H1 (cell line): ENCODE data around the gene RSBN1. TPM values are rescaled to one million over a fixed set of nuclear protein-coding genes. Genes with fewer than 3 reads are reported as not detected.

Experiments
- CTCF ChIA-PET: fragments of 300-600 bp; sonication (Branson Sonifier 250); formaldehyde crosslinking; loops from one replicate; lab custom pipeline; 2021; ENCODE audit not compliant: partially characterized antibody; lab: Charles Lee
- POLR2A ChIA-PET: fragments of 300-600 bp; sonication (Branson Sonifier 250); formaldehyde crosslinking; loops from one replicate; lab custom pipeline; 2021; ENCODE audit warnings: inconsistent platforms; ENCODE audit not compliant: partially characterized antibody; lab: Charles Lee
- DNase-seq, 2 experiments: peaks; one replicate each; pipeline versions ENCODE4 v3.0.0 to v3.0.0-alpha.2; 2010 to 2022; ENCODE audit warnings: low spot score in 2 of 2, low read depth in 1 of 2, mixed read lengths in 1 of 2
- FAIRE-seq: peaks from 2 replicates; lab custom pipeline; 2011; peaks lifted over from hg19 to GRCh38; lab: Jason Lieb, UNC
- H2AFZ ChIP-seq: 2 replicates; pipeline ENCODE4 v1.8.1; 2012; ENCODE audit warnings: low read length, inconsistent platforms
- H2AK5ac ChIP-seq: 2 replicates; pipeline ENCODE4 v1.6.1; 2013; ENCODE audit warnings: low read depth, low read length
- H2BK120ac ChIP-seq: replicated peaks from 2 replicates; pipeline ENCODE3; 2013; ENCODE audit warnings: low read depth, low read length, inconsistent platforms
- H2BK12ac ChIP-seq: 2 replicates; pipeline ENCODE4 v1.6.1; 2013; ENCODE audit warnings: low read depth, low read length
- H2BK15ac ChIP-seq: 2 replicates; pipeline ENCODE4 v1.6.1; 2013; ENCODE audit warnings: low read length
- H2BK20ac ChIP-seq: 2 replicates; pipeline ENCODE4 v1.6.1; 2013; ENCODE audit warnings: low read length
- H2BK5ac ChIP-seq: 2 replicates; pipeline ENCODE4 v1.6.1; 2013; ENCODE audit warnings: low read depth, low read length
- H3K14ac ChIP-seq: 2 replicates; pipeline ENCODE4 v1.6.1; 2013; ENCODE audit warnings: inconsistent platforms; ENCODE audit not compliant: insufficient read length
- H3K18ac ChIP-seq: 2 replicates; pipeline ENCODE4 v1.6.1; 2013; ENCODE audit warnings: low read length; ENCODE audit errors: extremely low read depth
- H3K23ac ChIP-seq: 2 replicates; pipeline ENCODE4 v1.6.1; 2013; ENCODE audit warnings: inconsistent platforms; ENCODE audit not compliant: insufficient read length
- H3K23me2 ChIP-seq: 2 replicates; pipeline ENCODE4 v1.6.1; 2013; ENCODE audit warnings: low read depth, low read length
- H3K27ac ChIP-seq: 2 replicates; pipeline ENCODE4 v1.6.1; 2011; ENCODE audit warnings: low read depth, low read length, inconsistent platforms
- H3K27me3 ChIP-seq, 4 experiments: replicated peaks in 1 of 4; 1 replicate in 1 of 4; 2 replicates in 3 of 4; pipeline versions ENCODE4 v1.6.1 to v1.8.1; 2011 to 2013; ENCODE audit warnings: low read length in 3 of 4, mild to moderate bottlenecking in 3 of 4, inconsistent platforms in 2 of 4, mixed read lengths in 2 of 4, moderate library complexity in 1 of 4; ENCODE audit not compliant: control insufficient read depth in 3 of 4, insufficient read depth in 3 of 4; ENCODE audit errors: extremely low read depth in 1 of 4
- H3K36me3 ChIP-seq, 4 experiments: 2 replicates each; pipeline versions ENCODE4 v1.6.1 to v1.8.1; 2011 to 2013; ENCODE audit warnings: mild to moderate bottlenecking in 4 of 4, low read length in 3 of 4, moderate library complexity in 2 of 4, control low read depth in 1 of 4, inconsistent platforms in 1 of 4; ENCODE audit not compliant: insufficient read depth in 4 of 4, control insufficient read depth in 2 of 4
- H3K4ac ChIP-seq: replicated peaks from 2 replicates; pipeline ENCODE3; 2013; ENCODE audit warnings: low read length, low read depth, mixed read lengths, inconsistent platforms; ENCODE audit not compliant: insufficient read length
- H3K4me1 ChIP-seq, 4 experiments: replicated peaks in 1 of 4; 1 replicate in 1 of 4; 2 replicates in 3 of 4; pipeline versions ENCODE4 v1.6.1 to v1.8.1; 2011 to 2013; ENCODE audit warnings: low read length in 3 of 4, inconsistent platforms in 2 of 4, mixed read lengths in 1 of 4; ENCODE audit not compliant: insufficient read depth in 4 of 4, control insufficient read depth in 3 of 4
- H3K4me2 ChIP-seq, 2 experiments: 2 replicates each; pipeline versions ENCODE4 v1.6.1 to v1.8.1; 2011 to 2013; ENCODE audit warnings: low read depth in 2 of 2, low read length in 2 of 2, control low read depth in 1 of 2, inconsistent platforms in 1 of 2, mild to moderate bottlenecking in 1 of 2; ENCODE audit not compliant: insufficient read depth in 1 of 2
- H3K4me3 ChIP-seq, 4 experiments: fragments of 200-600, 300-600 bp in 1 of 4; sonication (generic), shearing (Covaris generic), sonication (Bioruptor Twin) in 1 of 4; 2 replicates each; pipeline versions ENCODE4 v1.5.1 to v1.8.1; 2011 to 2016; ENCODE audit warnings: low read length in 4 of 4, low read depth in 3 of 4, control low read depth in 2 of 4, inconsistent platforms in 2 of 4, mild to moderate bottlenecking in 2 of 4, mixed read lengths in 1 of 4, moderate library complexity in 1 of 4; ENCODE audit not compliant: insufficient read depth in 2 of 4; ENCODE audit errors: extremely low read depth in 1 of 4
- H3K56ac ChIP-seq: replicated peaks from 2 replicates; pipeline ENCODE3; 2013; ENCODE audit warnings: low read depth, mild to moderate bottlenecking, mixed read lengths, low read length, inconsistent platforms; ENCODE audit not compliant: insufficient read length
- H3K79me1 ChIP-seq: 2 replicates; pipeline ENCODE4 v1.6.1; 2013; ENCODE audit warnings: low read depth, low read length, control low read depth
- H3K79me2 ChIP-seq, 2 experiments: 2 replicates each; pipeline versions ENCODE4 v1.6.1 to v1.8.1; 2012 to 2013; ENCODE audit warnings: low read length in 2 of 2, mild to moderate bottlenecking in 2 of 2, inconsistent platforms in 1 of 2; ENCODE audit not compliant: insufficient read depth in 2 of 2, control insufficient read depth in 1 of 2
- H3K9ac ChIP-seq, 4 experiments: replicated peaks in 1 of 4; 1 replicate in 1 of 4; 2 replicates in 3 of 4; pipeline versions ENCODE4 v1.6.1 to v1.8.1; 2011 to 2013; ENCODE audit warnings: low read depth in 3 of 4, low read length in 3 of 4, control low read depth in 2 of 4, mild to moderate bottlenecking in 2 of 4, moderate library complexity in 2 of 4, inconsistent platforms in 1 of 4; ENCODE audit errors: extremely low read depth in 1 of 4
- H3K9me3 ChIP-seq, 2 experiments: 2 replicates each; pipeline versions ENCODE4 v1.6.1 to v1.8.1; 2012 to 2013; ENCODE audit warnings: mild to moderate bottlenecking in 2 of 2, moderate library complexity in 2 of 2, control low read depth in 1 of 2, inconsistent platforms in 1 of 2, low read depth in 1 of 2, low read length in 1 of 2, mixed read lengths in 1 of 2; ENCODE audit not compliant: insufficient read depth in 2 of 2
- H4K20me1 ChIP-seq, 2 experiments: replicated peaks in 1 of 2; 2 replicates each; pipeline versions ENCODE3 to v1.8.1; 2011 to 2013; ENCODE audit warnings: inconsistent platforms in 2 of 2, low read length in 2 of 2, mild to moderate bottlenecking in 1 of 2; ENCODE audit not compliant: insufficient read depth in 2 of 2, control insufficient read depth in 1 of 2
- H4K5ac ChIP-seq: 2 replicates; pipeline ENCODE4 v1.6.1; 2013; ENCODE audit warnings: low read length, low read depth, mixed read lengths, inconsistent platforms; ENCODE audit not compliant: insufficient read length
- H4K8ac ChIP-seq: 2 replicates; pipeline ENCODE4 v1.8.0; 2013; ENCODE audit warnings: mild to moderate bottlenecking, moderate library complexity, low read length, inconsistent platforms; ENCODE audit not compliant: insufficient read depth; ENCODE audit errors: extremely low read depth
- H4K91ac ChIP-seq: replicated peaks from 2 replicates; pipeline ENCODE3; 2013; ENCODE audit warnings: low read length, mixed read lengths, inconsistent platforms; ENCODE audit not compliant: insufficient read length
- CBX5 ChIP-seq: fragments of 300-800, 300-1000 bp; sonication (generic); IDR thresholded peaks from 2 replicates; pipeline ENCODE4 v1.7.1; 2016; ENCODE audit warnings: antibody characterized with exemption, low read length, low read depth
- EZH2 ChIP-seq: fragments of 200-600 bp; sonication (generic); IDR thresholded peaks from 2 replicates; pipeline ENCODE4 v1.7.1; 2012; ENCODE audit warnings: low read depth, mild to moderate bottlenecking, moderate library complexity, low read length, inconsistent platforms; ENCODE audit not compliant: severe bottlenecking
- FOSL1 ChIP-seq: IDR thresholded peaks from 2 replicates; pipeline ENCODE4 v1.6.1; 2011; ENCODE audit warnings: mild to moderate bottlenecking, low read depth, low read length, moderate library complexity; ENCODE audit not compliant: insufficient read depth
- POLR2A ChIP-seq, 2 experiments: IDR thresholded peaks; 1 replicate in 1 of 2; 2 replicates in 1 of 2; pipeline ENCODE4 v1.6.1; 2011; ENCODE audit warnings: low read depth in 2 of 2, low read length in 2 of 2, mild to moderate bottlenecking in 2 of 2; ENCODE audit errors: control extremely low read depth in 1 of 2
- RXRA ChIP-seq: IDR thresholded peaks from 2 replicates; pipeline ENCODE4 v1.6.1; 2011; ENCODE audit warnings: low read depth, mild to moderate bottlenecking, low read length, moderate library complexity; ENCODE audit not compliant: insufficient read depth
- SP2 ChIP-seq: IDR thresholded peaks from 2 replicates; pipeline ENCODE4 v1.6.1; 2012; ENCODE audit warnings: mild to moderate bottlenecking, low read length, inconsistent platforms
- SUZ12 ChIP-seq: fragments of 200-600 bp; sonication (generic); IDR thresholded peaks from 2 replicates; pipeline ENCODE4 v1.6.1; 2012; ENCODE audit warnings: mild to moderate bottlenecking, inconsistent platforms, low read length, moderate library complexity, mixed read lengths
- TAF7 ChIP-seq: optimal IDR thresholded peaks from 2 replicates; pipeline ENCODE3; 2011; ENCODE audit warnings: low read depth, mild to moderate bottlenecking, inconsistent platforms, low read length, moderate library complexity, borderline replicate concordance
- WGBS, 2 experiments: shearing (Covaris generic) in 1 of 2; methylation state at CpG; one replicate each; pipeline versions ENCODE4 v1.1.6 to v1.1.7; 2013 to 2015; ENCODE audit warnings: low lambda C conversion rate in 2 of 2, mixed read lengths in 2 of 2, inconsistent platforms in 1 of 2, low coverage in 1 of 2, missing lambda C conversion rate in 1 of 2; ENCODE audit not compliant: insufficient replicate concordance in 2 of 2, insufficient coverage in 1 of 2, insufficient read length in 1 of 2; ENCODE audit errors: extremely low coverage in 1 of 2, missing lambda C conversion rate in 1 of 2; 5-methylcytosine and 5-hydroxymethylcytosine counted together
- polyA plus RNA-seq, 7 experiments: library from polyadenylated mRNA; depleted of rRNA in 3 of 7; stranded (reverse) in 5 of 7; unstranded in 2 of 7; fragments of >200 nt in 5 of 7; fragments of 200-250 nt in 2 of 7; gene quantifications; 1 replicate in 5 of 7; 2 replicates in 1 of 7; 4 replicates in 1 of 7; pipeline versions ENCODE4 v1.2.1 to v1.2.3, GENCODE V29; 2011 to 2013; ENCODE audit warnings: missing spikeins in 2 of 7, mixed read lengths in 2 of 7
- total RNA-seq: library from RNA; stranded (reverse); fragmentation: NEBNext Ultra II Directional; extraction: Animal tissue kit (Norgen Biotek cat#: 25700); gene quantifications from 2 replicates; pipeline ENCODE4 v1.2.1, GENCODE V29; 2021
- TF ChIP-seq, protein P1 (sequence below), 3 experiments: IDR thresholded peaks; 1 replicate in 2 of 3; 2 replicates in 1 of 3; pipeline versions ENCODE4 v1.5.1 to v1.6.1; 2011; ENCODE audit warnings: low read length in 3 of 3, mild to moderate bottlenecking in 3 of 3, inconsistent platforms in 2 of 3, low read depth in 1 of 3, moderate library complexity in 1 of 3; ENCODE audit not compliant: insufficient read depth in 1 of 3; ENCODE audit errors: control extremely low read depth in 1 of 3

RSBN1 gene
- total and polyA plus RNA-seq, 2 of the 8 experiments (the other 6 are each of a cell fraction or from before 2014, with no cell fraction given) = 4.2 to 17.6 TPM

DNA sequence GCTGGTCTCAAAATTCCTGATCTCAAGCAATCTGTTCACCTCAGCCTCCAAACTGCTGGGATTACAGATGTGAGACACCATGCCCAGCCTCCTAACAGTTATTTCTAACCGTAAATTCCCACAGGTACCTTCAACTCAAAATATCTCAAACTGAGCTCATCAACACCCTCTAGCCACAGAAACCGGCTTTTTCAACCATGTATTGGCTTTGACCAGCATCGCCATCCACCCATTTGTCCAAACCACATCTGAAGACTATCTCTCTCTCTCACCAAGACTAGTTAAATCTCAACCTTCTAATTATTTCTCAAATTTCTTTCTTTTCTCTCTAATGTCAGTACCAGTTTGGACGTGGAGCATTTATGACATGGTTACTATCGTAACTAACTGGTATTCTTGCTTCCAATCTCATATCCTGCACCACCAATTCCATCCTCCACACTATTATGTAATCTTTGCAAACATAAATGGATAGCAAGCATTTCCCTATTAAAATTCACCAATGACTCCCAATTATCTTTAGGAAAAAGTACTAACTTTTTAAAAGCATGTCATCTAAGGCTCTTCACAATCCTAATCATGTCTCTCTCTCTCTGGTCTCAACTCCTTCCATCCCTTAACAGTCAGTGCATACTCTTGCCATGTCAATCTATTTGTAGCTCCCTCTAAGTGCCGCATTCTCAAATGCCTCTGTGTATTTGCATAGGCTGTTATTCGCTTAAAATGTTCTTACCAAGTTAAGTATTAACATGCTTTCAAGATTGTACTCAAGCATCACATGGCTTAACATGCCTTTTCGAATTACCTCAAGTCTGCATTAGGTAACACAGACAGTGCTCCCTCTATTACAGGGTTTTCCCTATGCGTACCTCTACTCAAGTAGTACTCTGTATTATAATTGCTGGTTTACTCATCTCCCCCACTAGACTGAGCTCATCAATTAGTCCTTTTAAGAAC is 18.1 kb downstream of the RSBN1 start:
- Histone ChIP-seq H3K14ac (no peak overlapping the region), H3K18ac (no peak overlapping the region), H3K79me1 (no peaks in the 10 kb centered on the region), H3K36me3 (peaks cover 0 to 14% (median 4%) of the 10 kb centered on the region in 4 experiments; a peak in 4 of 8 replicates), H3K4ac (no peak overlapping the region), H3K23me2 (no peaks in the 10 kb centered on the region), H4K5ac (no peak overlapping the region), H2BK15ac (no peak overlapping the region), H2AFZ (no peak overlapping the region), H3K4me1 (no peaks in the 10 kb centered on the region), H4K20me1 (peaks cover 0 to 9% of the 10 kb centered on the region in 2 experiments), H3K4me3 (no peak overlapping the region), H3K4me2 (no peak overlapping the region), H2AK5ac (no peak overlapping the region), H2BK5ac (no peak overlapping the region), H4K8ac (no peak overlapping the region), H3K79me2 (peaks cover 0 to 17% of the 10 kb centered on the region in 2 experiments; a peak in 2 of 4 replicates), H3K9ac (no peak overlapping the region), H2BK20ac (no peak overlapping the region), H4K91ac (no peak overlapping the region), H3K27ac (no peak overlapping the region), H3K56ac (no peak overlapping the region), H2BK12ac (no peak overlapping the region), H3K27me3 (no peaks in the 10 kb centered on the region), H3K9me3 (no peaks in the 10 kb centered on the region), H2BK120ac (no peak overlapping the region), H3K23ac (no peak overlapping the region)
- CTCF ChIA-PET = interaction anchor here (1.4 kb wide), 1 partner anchor 10 kb away, joined by 4 read pairs; no protein-coding TSS in a partner anchor
- POLR2A ChIA-PET = interaction anchor here (0.6 to 1.3 kb wide), 4 partner anchors 11 to 677 kb away, joined by 3 to 4 read pairs (median 4); partner anchors contain the start of genes PHTF1 and RSBN1
- FAIRE-seq (no peak), DNase-seq (no peak)
- 92% methylated on average over 9 of the region's 9 CpGs; no CpG with 5 or more reads in 1 of the 2 experiments for WGBS, 2 experiments
- TF ChIP-seq SUZ12 (no peak), EZH2 (no peak), FOSL1 (no peak), SP2 (no peak), CBX5 (no peak), TAF7 (no peak), RXRA (no peak), POLR2A (IDR thresholded peaks at IDR 0.05; ENCODE audit: control extremely low read depth in 1 of 2, low read depth in 2 of 2, low read length in 2 of 2) (no peak)
- TF ChIP-seq, protein P1, sequence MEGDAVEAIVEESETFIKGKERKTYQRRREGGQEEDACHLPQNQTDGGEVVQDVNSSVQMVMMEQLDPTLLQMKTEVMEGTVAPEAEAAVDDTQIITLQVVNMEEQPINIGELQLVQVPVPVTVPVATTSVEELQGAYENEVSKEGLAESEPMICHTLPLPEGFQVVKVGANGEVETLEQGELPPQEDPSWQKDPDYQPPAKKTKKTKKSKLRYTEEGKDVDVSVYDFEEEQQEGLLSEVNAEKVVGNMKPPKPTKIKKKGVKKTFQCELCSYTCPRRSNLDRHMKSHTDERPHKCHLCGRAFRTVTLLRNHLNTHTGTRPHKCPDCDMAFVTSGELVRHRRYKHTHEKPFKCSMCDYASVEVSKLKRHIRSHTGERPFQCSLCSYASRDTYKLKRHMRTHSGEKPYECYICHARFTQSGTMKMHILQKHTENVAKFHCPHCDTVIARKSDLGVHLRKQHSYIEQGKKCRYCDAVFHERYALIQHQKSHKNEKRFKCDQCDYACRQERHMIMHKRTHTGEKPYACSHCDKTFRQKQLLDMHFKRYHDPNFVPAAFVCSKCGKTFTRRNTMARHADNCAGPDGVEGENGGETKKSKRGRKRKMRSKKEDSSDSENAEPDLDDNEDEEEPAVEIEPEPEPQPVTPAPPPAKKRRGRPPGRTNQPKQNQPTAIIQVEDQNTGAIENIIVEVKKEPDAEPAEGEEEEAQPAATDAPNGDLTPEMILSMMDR (IDR thresholded peaks at IDR 0.05; ENCODE audit: control extremely low read depth in 1 of 3, insufficient read depth in 1 of 3, low read depth in 1 of 3, low read length in 3 of 3) = no peak
